Neural cell (in vitro differentiated cells): ENCODE results near the gene ABHD17C. TPM values are rescaled to one million over a fixed set of nuclear protein-coding genes. Genes with fewer than 3 reads are reported as not detected.

Source experiments
- H2AFZ ChIP-seq: fragments of 200-600, 300-800 bp; sonication (generic), shearing (Covaris generic); 2 replicates; pipeline ENCODE4 v1.6.0; 2014; ENCODE audit warnings: low read depth, mild to moderate bottlenecking, antibody characterized with exemption, low read length, moderate library complexity
- H3F3A ChIP-seq: fragments of 200-600 bp; shearing (Covaris generic); 2 replicates; pipeline ENCODE4 v1.6.1; 2016; ENCODE audit warnings: mild to moderate bottlenecking, moderate library complexity, mixed read lengths, antibody characterized with exemption, low read length; ENCODE audit not compliant: insufficient read depth, poor library complexity, severe bottlenecking
- H3K27ac ChIP-seq: fragments of 200-600, 300-800 bp; sonication (generic), shearing (Covaris generic); 2 replicates; pipeline ENCODE4 v1.5.1; 2014; ENCODE audit warnings: mild to moderate bottlenecking, low read length, moderate library complexity
- H3K27me3 ChIP-seq: fragments of 300-800, 200-600 bp; sonication (generic), shearing (Covaris generic); 2 replicates; pipeline ENCODE4 v1.6.0; 2014; ENCODE audit warnings: mild to moderate bottlenecking, low read depth, low read length, moderate library complexity; ENCODE audit not compliant: insufficient read depth
- H3K36me3 ChIP-seq: fragments of 300-800, 200-600 bp; sonication (generic), shearing (Covaris generic); 2 replicates; pipeline ENCODE4 v1.5.1; 2014; ENCODE audit warnings: mild to moderate bottlenecking, antibody characterized with exemption, low read length, moderate library complexity; ENCODE audit not compliant: insufficient read depth
- H3K4me2 ChIP-seq: fragments of 300-800, 200-600 bp; sonication (generic), shearing (Covaris generic); 2 replicates; pipeline ENCODE4 v1.6.0; 2014; ENCODE audit warnings: mild to moderate bottlenecking, low read length
- H3K4me3 ChIP-seq: fragments of 300-800, 200-600 bp; sonication (generic), shearing (Covaris generic); 2 replicates; pipeline ENCODE4 v1.5.1; 2014; ENCODE audit warnings: mild to moderate bottlenecking, low read length, moderate library complexity
- H3K79me2 ChIP-seq: fragments of 200-600 bp; shearing (Covaris generic); replicated peaks from 2 replicates; pipeline ENCODE4 v1.6.0; 2014; ENCODE audit warnings: mild to moderate bottlenecking, low read length, moderate library complexity; ENCODE audit not compliant: insufficient read depth
- H3K9ac ChIP-seq: fragments of 300-800, 200-600 bp; sonication (generic), shearing (Covaris generic); 2 replicates; pipeline ENCODE4 v1.6.1; 2016; ENCODE audit warnings: mild to moderate bottlenecking, low read length, mixed read lengths
- H3K9me2 ChIP-seq: fragments of 200-600 bp; shearing (Covaris generic); 2 replicates; pipeline ENCODE4 v1.6.1; 2016; ENCODE audit warnings: mild to moderate bottlenecking, low read length, mixed read lengths; ENCODE audit not compliant: insufficient read depth
- H3K9me3 ChIP-seq: fragments of 200-600, 300-800 bp; sonication (generic), shearing (Covaris generic); 2 replicates; pipeline ENCODE4 v1.6.1; 2016; ENCODE audit warnings: mild to moderate bottlenecking, mixed run types, low read length, moderate library complexity, mixed read lengths
- H4K20me1 ChIP-seq: fragments of 200-600 bp; shearing (Covaris generic); 2 replicates; pipeline ENCODE4 v1.6.1; 2016; ENCODE audit warnings: mild to moderate bottlenecking, mixed run types; ENCODE audit not compliant: insufficient read depth
- CTCF ChIP-seq: fragments of 450-650 bp; IDR thresholded peaks from 2 replicates; pipeline ENCODE4 v1.5.1; 2014; ENCODE audit warnings: antibody characterized with exemption, mild to moderate bottlenecking, moderate library complexity; ENCODE audit not compliant: poor library complexity, severe bottlenecking
- EP300 ChIP-seq: fragments of 450-650 bp; conservative IDR thresholded peaks from 2 replicates; pipeline ENCODE4 v1.6.1; 2014; ENCODE audit warnings: antibody characterized with exemption, mild to moderate bottlenecking, moderate library complexity; ENCODE audit not compliant: poor library complexity, severe bottlenecking
- EZH2 ChIP-seq: fragments of 200-600, 300-800 bp; shearing (Covaris generic), sonication (generic); IDR thresholded peaks from 2 replicates; pipeline ENCODE4 v1.6.1; 2014; ENCODE audit warnings: antibody characterized with exemption, low read length, borderline replicate concordance, mild to moderate bottlenecking; ENCODE audit not compliant: insufficient read depth, poor library complexity, severe bottlenecking
- MXI1 ChIP-seq: fragments of 450-650 bp; conservative IDR thresholded peaks from 2 replicates; pipeline ENCODE4 v1.6.1; 2014; ENCODE audit warnings: antibody characterized with exemption, mild to moderate bottlenecking; ENCODE audit not compliant: poor library complexity, severe bottlenecking
- RAD21 ChIP-seq: fragments of 450-650 bp; conservative IDR thresholded peaks from 2 replicates; pipeline ENCODE4 v1.6.1; 2014; ENCODE audit warnings: antibody characterized with exemption, mild to moderate bottlenecking, moderate library complexity
- REST ChIP-seq: IDR thresholded peaks from 2 replicates; pipeline ENCODE4 v1.6.1; 2012; ENCODE audit warnings: borderline replicate concordance
- SMC3 ChIP-seq: fragments of 450-650 bp; conservative IDR thresholded peaks from 2 replicates; pipeline ENCODE4 v1.6.1; 2014; ENCODE audit warnings: antibody characterized with exemption, mild to moderate bottlenecking, moderate library complexity; ENCODE audit not compliant: poor library complexity
- polyA plus RNA-seq: library from polyadenylated mRNA; depleted of rRNA; stranded (reverse); fragments of >200 nt; gene quantifications from 2 replicates; pipeline ENCODE4 v1.2.3, GENCODE V29; 2014

Gene ABHD17C
- polyA plus RNA-seq, 1 donor from 2014 or later, result 18.3 TPM

GRCh38 chr15:80660119-80660518 is 35.0 kb upstream of the ABHD17C start:
- Histone ChIP-seq H3K36me3 (no peaks in the 10 kb centered on the region), H3K4me3 (no peak overlapping the region), H3K9me2 (no peaks in the 10 kb centered on the region), H2AFZ (no peak overlapping the region), H3K9ac (no peak overlapping the region), H3K9me3 (no peaks in the 10 kb centered on the region), H3F3A (no peaks in the 10 kb centered on the region), H3K27me3 (no peaks in the 10 kb centered on the region), H3K4me2 (no peak overlapping the region), H4K20me1 (no peaks in the 10 kb centered on the region), H3K27ac (no peak overlapping the region), H3K79me2 (no peaks in the 10 kb centered on the region)
- no peak for TF ChIP-seq EP300
- TF ChIP-seq REST, result no peak
- no peak for TF ChIP-seq EZH2
- TF ChIP-seq SMC3, result peak; percentile 43
- TF ChIP-seq CTCF, result peak; percentile 52
- TF ChIP-seq RAD21, result peak; percentile 49

- no peaks in the 10 kb centered on the region for H3K27me3 ChIP-seq
- H2AFZ ChIP-seq, result no peak overlapping the region
- TF ChIP-seq CTCF (no peak), EP300 (no peak), MXI1 (no peak)
Measured at GRCh38 chr15:80662129-80662528, 33.0 kb upstream of the ABHD17C start.

More at GRCh38 chr15:80662129-80662528, 33.0 kb upstream of the ABHD17C start:
- H3K4me3 ChIP-seq, result no peak overlapping the region
- H3F3A ChIP-seq, result no peaks in the 10 kb centered on the region
- no peak overlapping the region for H3K27ac ChIP-seq
- H3K9me3 ChIP-seq, result no peaks in the 10 kb centered on the region
- H3K79me2 ChIP-seq, result no peaks in the 10 kb centered on the region
- no peaks in the 10 kb centered on the region for H4K20me1 ChIP-seq
- H3K36me3 ChIP-seq, result no peaks in the 10 kb centered on the region
- no peak overlapping the region for H3K9ac ChIP-seq
- no peaks in the 10 kb centered on the region for H3K9me2 ChIP-seq
- H3K4me2 ChIP-seq, result no peak overlapping the region
